ENCODE data around the gene BRMS1.

The BRMS1 gene

GRCh38 chr11:66347425-66348276, 2.7 kb upstream of the BRMS1 start, which contains the start of gene B4GAT1:
Gene B4GAT1 (minus strand): TSS chr11:66347629. CDS start chr11:66347545, 84 bp downstream.
- Mint-ChIP-seq H3K27ac (peak within 1 kb of the TSS; percentile 99), H3K4me1 (peaks cover 46% of the 10 kb centered on the region), H3K36me3 (ENCODE audit: low read depth) (peaks cover 12% of the 10 kb centered on the region), H3K4me3 (peak within 1 kb of the TSS; percentile 94), H3K9me3 (no peaks in the 10 kb centered on the region), H3K27me3 (peaks cover 3% of the 10 kb centered on the region)
- DNase-seq (peak; percentile 85), ATAC-seq (peak; percentile 86)

GRCh38 chr11:66346476-66347424, 1.8 kb upstream of the BRMS1 start:
- Mint-ChIP-seq H3K27ac (peak overlapping the region; percentile 91), H3K36me3 (ENCODE audit: low read depth) (peaks cover 14% of the 10 kb centered on the region), H3K4me3 (peak overlapping the region; percentile 94), H3K9me3 (no peaks in the 10 kb centered on the region), H3K4me1 (peaks cover 46% of the 10 kb centered on the region), H3K27me3 (peaks cover 3% of the 10 kb centered on the region)
- DNase-seq (no peak), ATAC-seq (no peak)

GRCh38 chr11:66345316-66345649, 379 bp upstream of the BRMS1 start:
- Mint-ChIP-seq H3K36me3 (ENCODE audit: low read depth) (peaks cover 23% of the 10 kb centered on the region), H3K4me1 (peaks cover 49% of the 10 kb centered on the region), H3K9me3 (no peaks in the 10 kb centered on the region), H3K27me3 (peaks cover 3% of the 10 kb centered on the region), H3K4me3 (peak overlapping the region; percentile 94), H3K27ac (peak overlapping the region; percentile 91)
- DNase-seq (no peak), ATAC-seq (peak; percentile 2)

GRCh38 chr11:66343176-66343575, 1.7 kb downstream of the BRMS1 start:
- H3K4me1 Mint-ChIP-seq: peaks cover 54% of the 10 kb centered on the region
- ATAC-seq (no peak), DNase-seq (no peak)
- H3K27ac Mint-ChIP-seq: peak overlapping the region; percentile 55
- H3K36me3 Mint-ChIP-seq (ENCODE audit: low read depth): peaks cover 30% of the 10 kb centered on the region
- H3K27me3 Mint-ChIP-seq: peaks cover 3% of the 10 kb centered on the region
- H3K4me3 Mint-ChIP-seq: peak overlapping the region; percentile 94
- H3K9me3 Mint-ChIP-seq: no peaks in the 10 kb centered on the region

GRCh38 chr11:66341502-66342126, 3.3 kb downstream of the BRMS1 start:
- no peaks in the 10 kb centered on the region for H3K9me3 Mint-ChIP-seq
- ATAC-seq (no peak), DNase-seq (no peak)
- H3K4me3 Mint-ChIP-seq: no peak overlapping the region
- no peak overlapping the region for H3K27ac Mint-ChIP-seq
- peaks cover 37% of the 10 kb centered on the region for H3K36me3 Mint-ChIP-seq (ENCODE audit: low read depth)
- no peaks in the 10 kb centered on the region for H3K27me3 Mint-ChIP-seq
- peaks cover 65% of the 10 kb centered on the region for H3K4me1 Mint-ChIP-seq

GRCh38 chr11:66340596-66341501, 4.1 kb downstream of the BRMS1 start:
- DNase-seq (no peak), ATAC-seq (no peak)
- Mint-ChIP-seq H3K9me3 (no peaks in the 10 kb centered on the region), H3K27ac (no peak overlapping the region), H3K4me1 (peaks cover 65% of the 10 kb centered on the region), H3K36me3 (ENCODE audit: low read depth) (peaks cover 37% of the 10 kb centered on the region), H3K27me3 (no peaks in the 10 kb centered on the region), H3K4me3 (no peak overlapping the region)

- peaks cover 2% of the 10 kb centered on the region for H3K27me3 Mint-ChIP-seq
- DNase-seq (no peak), ATAC-seq (no peak)
- peaks cover 37% of the 10 kb centered on the region for H3K36me3 Mint-ChIP-seq (ENCODE audit: low read depth)
- H3K4me3 Mint-ChIP-seq: no peak overlapping the region
- peaks cover 57% of the 10 kb centered on the region for H3K4me1 Mint-ChIP-seq
- H3K9me3 Mint-ChIP-seq: no peaks in the 10 kb centered on the region
- H3K27ac Mint-ChIP-seq: no peak overlapping the region
These were observed 5.0 kb downstream of the BRMS1 start for GRCh38 chr11:66339686-66340483.

GRCh38 chr11:66339162-66339675, 5.7 kb downstream of the BRMS1 start:
- no peak overlapping the region for H3K4me3 Mint-ChIP-seq
- peaks cover 50% of the 10 kb centered on the region for H3K4me1 Mint-ChIP-seq
- DNase-seq (no peak), ATAC-seq (no peak)
- no peak overlapping the region for H3K27ac Mint-ChIP-seq
- H3K27me3 Mint-ChIP-seq: peaks cover 2% of the 10 kb centered on the region
- H3K9me3 Mint-ChIP-seq: no peaks in the 10 kb centered on the region
- peaks cover 35% of the 10 kb centered on the region for H3K36me3 Mint-ChIP-seq (ENCODE audit: low read depth)

- Mint-ChIP-seq H3K36me3 (ENCODE audit: low read depth) (peaks cover 35% of the 10 kb centered on the region), H3K27me3 (peaks cover 2% of the 10 kb centered on the region), H3K9me3 (no peaks in the 10 kb centered on the region), H3K4me1 (peaks cover 43% of the 10 kb centered on the region), H3K4me3 (no peak overlapping the region), H3K27ac (peak overlapping the region; percentile 8)
- ATAC-seq: no peak
- no peak for DNase-seq
These were observed 6.4 kb downstream of the BRMS1 start for GRCh38 chr11:66338276-66339161.

GRCh38 chr11:66337103-66337899, 7.6 kb downstream of the BRMS1 start:
- ATAC-seq (no peak), DNase-seq (no peak)
- Mint-ChIP-seq H3K9me3 (no peaks in the 10 kb centered on the region), H3K4me3 (peak overlapping the region; percentile 63), H3K4me1 (peaks cover 35% of the 10 kb centered on the region), H3K27me3 (peaks cover 2% of the 10 kb centered on the region), H3K36me3 (ENCODE audit: low read depth) (peaks cover 27% of the 10 kb centered on the region), H3K27ac (peak overlapping the region; percentile 81)

GRCh38 chr11:66336234-66337102, 8.4 kb downstream of the BRMS1 start, which contains the start of gene RIN1:
Gene RIN1 (minus strand): TSS chr11:66336434. CDS start chr11:66336402, 32 bp downstream.
- peak within 1 kb of the TSS; percentile 63 for H3K4me3 Mint-ChIP-seq
- ATAC-seq (peak; percentile 87), DNase-seq (peak; percentile 84)
- H3K27ac Mint-ChIP-seq: peak within 1 kb of the TSS; percentile 81
- H3K36me3 Mint-ChIP-seq (ENCODE audit: low read depth): peaks cover 23% of the 10 kb centered on the region
- H3K27me3 Mint-ChIP-seq: peaks cover 2% of the 10 kb centered on the region
- no peaks in the 10 kb centered on the region for H3K9me3 Mint-ChIP-seq
- H3K4me1 Mint-ChIP-seq: peaks cover 32% of the 10 kb centered on the region

Data from activated naive CD8-positive, alpha-beta T cell treated with anti-CD3 and anti-CD28 coated beads, Interleukin-2, amount 50 U/mL, for 24 hours (primary cell).